Fibroblast of lung (primary cell): ENCODE data around the gene SGSM2.

Experiments used
- CTCF ChIP-seq, 2 donors: IDR thresholded peaks in 1 of 2; conservative IDR thresholded peaks in 1 of 2; 1 replicate in 1 of 2; 2 replicates in 1 of 2; pipeline ENCODE4 v1.5.1; 2011 to 2012; ENCODE audit warnings: low read length in 2 of 2, control low read depth in 1 of 2, inconsistent platforms in 1 of 2, low read depth in 1 of 2, mild to moderate bottlenecking in 1 of 2
- EZH2 ChIP-seq: IDR thresholded peaks from 2 replicates; pipeline ENCODE4 v1.5.1; 2012; ENCODE audit warnings: low read length, control low read depth, mild to moderate bottlenecking; ENCODE audit errors: missing control alignments

- no peak for TF ChIP-seq CTCF (conservative IDR thresholded peaks at IDR 0.05 in 1 of 2, IDR thresholded peaks at IDR 0.05 in 1 of 2; ENCODE audit: low read depth in 1 of 2, low read length in 2 of 2)
- no peak for TF ChIP-seq EZH2
Measured at GRCh38 chr17:2292100-2292499, 45.2 kb upstream of the SGSM2 start.
